Type B pancreatic cell (in vitro differentiated cells): ENCODE measurements around the gene KCNB1. TPM values are rescaled to one million over a fixed set of nuclear protein-coding genes. Genes with fewer than 3 reads are reported as not detected.

Experiments used
- DNase-seq: peaks from one replicate; pipeline ENCODE4 v3.0.0; 2021; ENCODE audit warnings: mixed read lengths; ENCODE audit not compliant: unreplicated experiment; ENCODE audit errors: extremely low spot score
- H3K27ac Mint-ChIP-seq: 2 replicates; pipeline ENCODE4 v1.8.0; 2021; ENCODE audit warnings: mild to moderate bottlenecking, mixed read lengths
- H3K27me3 Mint-ChIP-seq: 2 replicates; pipeline ENCODE4 v1.8.0; 2021; ENCODE audit warnings: mixed read lengths
- H3K36me3 Mint-ChIP-seq: 2 replicates; pipeline ENCODE4 v1.8.0; 2021; ENCODE audit warnings: mixed read lengths
- H3K4me1 Mint-ChIP-seq: one replicate; pipeline ENCODE4 v1.8.0; 2021; ENCODE audit warnings: mixed read lengths; ENCODE audit not compliant: unreplicated experiment
- H3K4me3 Mint-ChIP-seq: 2 replicates; pipeline ENCODE4 v1.8.0; 2021; ENCODE audit warnings: mild to moderate bottlenecking, mixed read lengths
- H3K9me3 Mint-ChIP-seq: 2 replicates; pipeline ENCODE4 v1.8.0; 2021; ENCODE audit warnings: mixed read lengths
- CTCF ChIP-seq: fragments of 200-600 bp; sonication (generic); conservative IDR thresholded peaks from 2 replicates; pipeline ENCODE4 v1.5.0; 2021; ENCODE audit warnings: antibody characterized with exemption, mild to moderate bottlenecking
- total RNA-seq: library from RNA; stranded (reverse); gene quantifications from 2 replicates; pipeline ENCODE4 v1.2.1, GENCODE V29; 2021; ENCODE audit warnings: low replicate concordance

The KCNB1 gene
- total RNA-seq, 1 donor from 2014 or later, result 1.2 TPM

GRCh38 chr20:49431329-49431728 is 51.1 kb downstream of the KCNB1 start:
- DNase-seq, result no peak
- no peaks in the 10 kb centered on the region for H3K9me3 Mint-ChIP-seq
- no peaks in the 10 kb centered on the region for H3K36me3 Mint-ChIP-seq
- no peak overlapping the region for H3K4me3 Mint-ChIP-seq
- peaks cover 37% of the 10 kb centered on the region for H3K27me3 Mint-ChIP-seq
- no peaks in the 10 kb centered on the region for H3K4me1 Mint-ChIP-seq
- TF ChIP-seq CTCF, result no peak
- H3K27ac Mint-ChIP-seq, result no peak overlapping the region

GRCh38 chr20:49430320-49430719 is 52.1 kb downstream of the KCNB1 start:
- Mint-ChIP-seq H3K27me3 (peaks cover 37% of the 10 kb centered on the region), H3K4me1 (no peaks in the 10 kb centered on the region)
- DNase-seq, result no peak

GRCh38 chr20:49427751-49428518 is 54.5 kb downstream of the KCNB1 start:
- Mint-ChIP-seq H3K4me3 (no peak overlapping the region), H3K27me3 (peaks cover 42% of the 10 kb centered on the region), H3K9me3 (no peaks in the 10 kb centered on the region), H3K4me1 (no peaks in the 10 kb centered on the region), H3K27ac (no peak overlapping the region), H3K36me3 (no peaks in the 10 kb centered on the region)
- no peak for DNase-seq
- no peak for TF ChIP-seq CTCF

More at GRCh38 chr20:49430320-49430719, 52.1 kb downstream of the KCNB1 start:
- H3K36me3 Mint-ChIP-seq, result no peaks in the 10 kb centered on the region
- no peak for TF ChIP-seq CTCF
- H3K9me3 Mint-ChIP-seq, result no peaks in the 10 kb centered on the region
- no peak overlapping the region for H3K27ac Mint-ChIP-seq
- H3K4me3 Mint-ChIP-seq, result no peak overlapping the region

GRCh38 chr20:49426873-49427272 is 55.6 kb downstream of the KCNB1 start:
- Mint-ChIP-seq H3K4me3 (no peak overlapping the region), H3K27me3 (peaks cover 41% of the 10 kb centered on the region), H3K4me1 (no peaks in the 10 kb centered on the region), H3K9me3 (no peaks in the 10 kb centered on the region), H3K36me3 (no peaks in the 10 kb centered on the region), H3K27ac (no peak overlapping the region)
- DNase-seq, result no peak
- TF ChIP-seq CTCF, result no peak

- DNase-seq, result no peak
- H3K9me3 Mint-ChIP-seq, result no peaks in the 10 kb centered on the region
- no peak overlapping the region for H3K4me3 Mint-ChIP-seq
- H3K27ac Mint-ChIP-seq, result no peak overlapping the region
- no peak for TF ChIP-seq CTCF
- H3K4me1 Mint-ChIP-seq, result no peaks in the 10 kb centered on the region
- peaks cover 41% of the 10 kb centered on the region for H3K27me3 Mint-ChIP-seq
- no peaks in the 10 kb centered on the region for H3K36me3 Mint-ChIP-seq
These were observed 56.1 kb downstream of the KCNB1 start for GRCh38 chr20:49426395-49426794.
